Measurements from ENCODE around the gene MEX3C.

Gene MEX3C

DNA sequence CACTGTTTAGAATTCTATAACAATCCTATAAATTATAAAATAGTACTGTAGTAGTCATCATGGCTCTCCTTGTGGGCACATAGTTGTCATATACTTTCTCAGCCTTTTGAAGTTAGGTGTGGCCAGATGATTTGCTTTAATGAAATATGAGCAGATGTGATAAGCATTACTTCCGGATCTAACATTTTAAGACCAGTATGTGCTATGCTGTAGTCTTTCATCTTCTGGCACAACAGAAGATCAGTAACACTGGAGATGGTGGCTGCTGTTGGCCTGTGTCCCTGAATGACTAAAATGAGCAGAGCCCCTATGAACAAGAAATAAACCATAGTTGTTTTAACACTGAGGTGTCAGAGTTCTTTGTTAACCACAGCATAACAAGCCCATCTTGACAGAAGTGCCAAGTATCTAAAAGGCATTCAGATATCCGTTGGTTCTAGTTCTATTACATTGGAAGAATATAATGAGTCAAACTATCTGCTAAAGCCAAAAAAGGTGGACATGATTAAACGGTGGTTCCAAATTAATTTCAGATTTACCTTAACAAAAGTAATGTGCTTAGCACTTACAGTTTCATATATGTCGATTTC lies 6.3 kb downstream of the MEX3C start:
- DNase-seq, result no peak

DNA sequence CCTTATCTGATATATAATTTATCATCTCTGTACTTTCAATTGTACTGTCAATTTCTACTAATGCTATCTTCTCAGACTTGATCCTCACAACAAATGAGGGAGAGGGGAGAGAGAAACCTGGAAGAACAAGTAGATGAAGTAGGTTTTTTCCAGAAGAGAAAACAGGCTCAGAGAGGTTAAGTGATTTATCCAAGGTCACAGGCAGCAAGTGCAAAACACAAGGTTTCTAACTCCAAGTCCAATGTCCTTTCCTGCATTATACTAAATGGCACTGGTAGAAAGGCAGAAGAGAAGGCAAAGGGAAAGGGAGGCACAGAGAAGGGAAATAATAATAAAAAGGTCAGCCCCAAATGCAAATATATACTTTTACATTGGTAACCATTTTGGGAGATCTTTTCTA lies 7.5 kb downstream of the MEX3C start:
- no peak for DNase-seq

DNA sequence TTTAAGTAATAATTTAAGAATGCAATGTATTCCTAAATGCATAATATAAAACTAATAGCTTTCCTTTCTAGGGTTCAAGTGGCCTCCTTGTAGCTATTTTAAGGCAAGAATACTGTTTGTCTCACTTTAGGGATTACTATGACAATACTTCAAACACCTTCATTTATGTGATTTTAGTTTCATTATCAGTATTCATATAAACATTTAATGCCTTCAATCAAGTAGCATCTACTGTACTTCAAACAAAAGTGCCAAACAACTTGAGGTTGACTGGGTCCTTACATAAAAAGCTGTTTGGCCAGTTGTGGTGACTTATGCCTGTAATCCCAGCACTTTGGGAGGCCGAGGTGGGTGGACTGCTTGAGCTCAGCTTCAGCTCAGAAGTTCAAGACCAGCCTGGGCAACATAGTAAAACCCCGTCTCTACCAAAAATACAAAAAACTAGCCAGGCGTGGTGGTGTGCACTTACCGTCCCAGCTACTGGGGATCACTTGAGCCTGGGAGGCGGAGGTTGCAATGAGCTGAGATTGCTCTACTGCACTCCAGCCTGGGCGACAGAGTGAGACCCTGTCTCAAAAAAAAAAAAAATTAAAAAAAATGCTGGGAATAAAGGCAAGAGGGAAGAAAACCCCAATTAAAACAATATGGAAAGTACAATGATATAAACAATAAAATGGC lies 9.3 kb downstream of the MEX3C start:
- no peak for DNase-seq

DNA sequence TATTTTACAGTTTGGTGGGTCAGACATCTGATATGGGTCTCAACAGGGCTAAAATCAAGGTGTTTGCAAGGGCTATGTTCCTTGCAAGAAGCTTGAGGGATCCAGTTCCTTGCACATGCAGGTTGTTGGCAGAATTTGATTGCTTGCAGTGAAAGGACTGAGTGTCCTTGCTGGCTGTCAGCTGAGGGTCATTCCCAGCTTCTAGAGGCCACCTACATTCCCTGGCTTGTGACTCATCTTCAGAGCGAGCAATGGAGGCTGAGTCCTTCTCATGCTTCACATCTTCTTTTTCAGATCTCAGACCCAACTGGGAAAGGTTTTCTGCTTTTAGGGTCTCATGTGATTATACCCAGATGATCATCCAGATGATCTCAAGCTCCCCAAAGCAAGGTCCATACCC lies 12.4 kb downstream of the MEX3C start:
- no peak for DNase-seq

DNA sequence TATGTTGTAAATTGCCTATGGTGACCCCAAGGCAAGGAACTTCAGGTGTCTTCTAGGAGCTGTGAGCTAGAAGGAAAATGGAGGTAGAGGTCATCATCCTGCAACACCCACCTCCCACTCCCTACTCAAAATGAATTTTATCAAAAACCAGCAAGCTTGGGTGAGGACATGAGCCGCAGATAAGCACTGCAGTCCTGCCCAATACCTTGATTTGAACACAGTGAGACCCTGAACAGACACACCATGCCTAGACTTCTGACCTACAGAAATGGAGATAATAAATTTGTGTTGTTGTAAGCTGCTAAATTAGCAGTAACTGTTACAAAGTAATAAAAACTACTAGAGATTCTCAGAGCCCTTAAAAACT lies 13.4 kb downstream of the MEX3C start:
- DNase-seq, result no peak

DNA sequence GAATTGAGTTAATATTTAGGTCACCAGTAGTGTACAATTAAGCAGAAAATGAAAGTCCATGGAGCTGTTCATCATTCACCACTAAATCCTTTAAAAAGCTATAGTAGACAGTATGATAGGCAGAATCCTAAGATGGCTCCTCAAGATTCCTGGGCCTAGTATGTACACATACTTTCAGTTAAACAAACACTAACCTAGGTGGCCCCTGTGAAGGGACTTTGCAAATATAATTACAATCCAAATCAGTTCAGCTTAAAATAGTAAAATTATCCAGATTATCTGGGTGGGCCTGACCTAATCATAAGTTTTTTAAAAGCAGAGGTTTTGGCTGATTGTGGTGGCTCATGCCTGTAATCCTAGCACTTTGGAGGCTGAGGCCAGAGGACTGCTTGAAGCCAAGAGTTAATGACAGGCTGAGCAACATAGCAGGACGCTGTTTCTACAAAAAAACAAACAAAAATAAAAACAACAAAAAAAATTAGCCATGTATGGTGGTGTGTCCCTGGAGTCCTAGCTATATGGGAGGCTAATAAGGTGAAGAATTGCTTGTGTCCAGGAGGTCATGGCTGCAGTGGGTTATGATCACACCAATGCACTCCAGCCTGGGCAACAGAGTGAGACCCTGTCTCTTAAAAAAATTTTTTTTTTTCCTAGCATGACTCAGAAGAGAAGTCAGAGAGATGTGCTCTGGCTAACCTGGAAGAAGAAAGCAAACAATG lies 13.9 kb downstream of the MEX3C start:
- no peak for DNase-seq

DNA sequence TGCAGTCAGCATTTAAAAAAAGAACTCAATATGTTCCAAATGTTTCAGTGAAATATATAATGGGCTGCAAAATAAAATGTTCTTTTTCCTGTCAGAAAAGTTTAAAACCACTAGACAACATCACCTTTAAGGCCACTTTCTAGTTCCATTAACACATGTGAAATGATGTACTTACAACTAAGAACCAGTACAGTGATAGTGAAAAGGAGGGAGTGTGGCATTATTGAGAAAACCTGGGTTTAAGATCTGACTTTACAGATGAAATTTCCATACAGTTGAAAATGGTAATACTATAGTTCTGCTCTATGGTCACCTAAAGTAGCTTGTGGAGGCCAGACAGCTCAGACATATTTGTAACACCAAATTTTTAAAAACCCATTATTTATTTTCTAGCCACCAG lies 14.7 kb downstream of the MEX3C start:
- no peak for DNase-seq

DNA sequence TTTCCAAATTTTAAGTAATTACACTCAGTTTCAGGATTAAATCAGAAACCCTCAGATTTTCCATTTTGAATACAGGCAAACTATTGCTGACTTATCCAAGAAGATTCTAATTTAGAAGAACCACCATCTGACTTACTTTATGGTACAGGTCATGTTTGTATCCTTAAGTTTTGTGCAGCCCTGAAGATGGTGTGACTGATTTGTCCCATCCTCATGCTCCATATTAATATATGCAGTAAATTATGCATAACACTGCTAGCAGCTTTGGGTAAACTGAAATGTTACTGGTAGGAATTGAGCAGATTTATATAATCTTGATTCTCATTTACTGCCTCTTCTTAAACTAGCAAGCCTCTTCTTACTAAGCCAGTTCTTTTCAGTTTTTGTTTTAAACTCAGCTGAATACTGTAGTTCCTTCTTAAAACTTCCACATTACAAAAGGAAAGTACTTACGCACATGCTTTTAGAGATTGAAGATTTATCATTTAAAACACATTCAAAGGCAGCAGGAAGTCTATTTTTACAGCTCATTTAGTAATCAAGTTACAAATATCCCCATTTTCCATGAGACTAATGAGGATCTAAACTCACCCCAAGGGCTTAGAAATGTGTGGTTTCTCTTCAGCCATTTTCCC lies 25.7 kb downstream of the MEX3C start:
- no peak for DNase-seq

DNA sequence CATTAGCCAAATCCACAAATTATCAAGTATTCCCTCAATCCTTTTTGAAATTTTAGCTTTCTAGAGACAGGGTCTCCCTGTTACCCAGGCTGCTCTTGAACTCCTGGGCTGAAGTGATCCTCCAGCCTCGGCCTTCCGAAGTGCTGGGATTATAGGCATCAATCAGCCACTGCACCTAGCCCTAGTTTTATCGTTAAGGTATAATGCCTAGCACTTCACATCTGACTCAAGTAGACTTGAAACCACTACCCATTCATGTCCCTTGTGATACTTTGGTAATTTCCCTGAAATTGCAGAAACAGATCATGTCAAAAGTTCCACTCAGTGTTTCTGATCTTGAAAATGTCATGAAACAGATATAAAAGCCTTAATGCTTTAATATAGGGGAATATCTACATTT lies 26.3 kb downstream of the MEX3C start:
- no peak for DNase-seq

DNA sequence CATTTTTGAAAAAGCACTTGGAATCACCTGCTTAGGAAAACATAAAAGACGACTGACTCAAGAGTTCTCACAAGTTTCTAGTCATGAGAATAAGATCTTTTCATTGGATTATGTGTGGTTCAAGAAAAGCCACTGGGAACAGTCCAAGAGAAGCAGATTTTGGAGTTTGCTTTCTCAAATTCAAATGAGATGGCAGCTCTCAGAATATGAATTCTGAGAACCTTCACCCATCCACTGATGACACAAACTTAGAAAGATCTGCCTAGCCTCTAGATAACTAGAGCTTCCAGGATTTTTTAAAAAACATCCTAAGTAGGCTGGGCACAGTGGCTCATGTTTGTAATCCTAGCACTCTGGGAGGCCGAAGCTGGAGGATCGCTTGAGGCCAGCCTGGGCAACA lies 26.8 kb downstream of the MEX3C start:
- DNase-seq, result no peak

DNA sequence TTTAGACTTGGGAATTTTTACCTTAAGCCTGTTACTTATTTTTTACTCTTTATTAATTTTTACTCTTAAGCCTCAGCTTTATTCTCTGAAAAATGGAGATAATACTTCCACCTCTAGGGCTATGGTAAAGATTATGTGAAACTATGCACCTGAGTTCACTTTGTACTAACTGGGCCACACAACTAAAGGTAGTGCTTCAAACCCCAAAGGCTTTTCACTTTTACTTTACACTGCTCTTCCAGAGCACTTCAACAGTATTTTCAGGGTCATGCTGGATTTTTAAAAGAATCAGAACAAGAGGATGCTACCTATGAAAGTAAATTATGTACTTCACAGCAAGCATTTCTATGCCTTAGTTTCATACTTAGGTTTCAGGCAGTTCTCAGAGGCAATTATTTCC lies 27.8 kb downstream of the MEX3C start:
- DNase-seq, result no peak

DNA sequence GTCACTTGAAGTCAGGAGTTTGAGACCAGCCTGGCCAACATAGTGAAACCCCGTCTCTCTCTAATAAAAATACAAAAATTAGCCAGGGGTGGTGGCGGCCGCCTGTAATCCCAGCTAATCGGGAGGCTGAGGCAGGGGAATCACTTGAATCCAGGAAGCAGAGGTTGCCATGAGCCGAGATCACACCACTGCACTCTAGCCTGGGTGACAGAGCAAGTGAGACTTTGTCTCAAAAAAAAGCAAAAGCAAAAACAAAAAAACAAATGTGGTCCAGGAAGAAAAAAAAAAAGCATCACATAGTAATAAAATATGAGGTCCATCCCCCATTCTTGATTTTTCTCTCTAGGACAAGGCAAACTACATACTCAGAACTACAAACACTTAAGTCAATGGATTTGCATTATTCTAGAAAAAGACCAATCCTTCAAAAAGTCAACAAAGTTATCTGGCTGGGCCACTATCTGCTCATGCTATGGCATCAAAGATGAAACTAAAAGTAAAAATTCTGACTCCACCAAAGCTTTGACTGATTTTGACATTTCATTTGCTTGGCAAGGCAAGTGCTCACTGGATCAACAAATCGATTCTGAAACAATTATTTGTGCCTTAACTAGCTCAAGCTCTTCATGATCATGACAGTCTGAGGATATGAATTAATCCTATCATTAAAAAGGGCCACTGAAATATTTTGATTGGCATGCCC lies 28.4 kb downstream of the MEX3C start:
- no peak for DNase-seq

DNA sequence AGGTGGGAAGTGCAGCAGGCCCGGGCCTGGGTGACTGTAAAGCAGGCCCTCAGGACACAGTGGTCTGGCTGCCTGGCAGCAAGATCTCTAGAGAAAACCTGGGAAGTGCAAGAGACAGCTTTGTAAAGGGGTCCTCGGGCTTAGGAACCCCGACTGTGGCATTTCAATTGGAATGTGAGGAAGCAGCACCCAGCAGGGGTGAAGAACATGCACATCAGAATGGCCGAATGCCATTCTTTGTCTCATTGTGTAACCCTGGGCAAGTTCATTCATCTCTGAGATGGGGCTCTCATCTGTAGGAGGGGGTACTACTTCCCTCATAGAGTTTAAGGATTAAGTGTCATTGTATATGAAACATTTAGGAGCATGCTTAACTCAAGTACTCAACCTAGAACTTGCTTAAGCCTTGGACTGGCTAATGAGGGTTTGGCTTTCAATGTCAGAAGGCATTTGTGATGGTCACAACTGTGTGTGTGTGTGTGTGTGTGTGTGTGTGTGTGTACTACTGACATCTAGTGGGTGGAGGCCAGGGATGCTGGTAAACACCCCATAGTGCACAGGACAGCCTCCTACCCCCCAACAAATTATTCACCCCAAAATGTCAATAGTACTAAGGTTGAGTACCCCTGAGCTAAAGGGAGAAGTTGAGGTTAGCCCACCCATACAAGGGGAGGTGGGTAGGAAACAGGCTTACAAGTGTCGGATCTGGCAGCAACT lies 29.3 kb downstream of the MEX3C start:
- no peak for DNase-seq

DNA sequence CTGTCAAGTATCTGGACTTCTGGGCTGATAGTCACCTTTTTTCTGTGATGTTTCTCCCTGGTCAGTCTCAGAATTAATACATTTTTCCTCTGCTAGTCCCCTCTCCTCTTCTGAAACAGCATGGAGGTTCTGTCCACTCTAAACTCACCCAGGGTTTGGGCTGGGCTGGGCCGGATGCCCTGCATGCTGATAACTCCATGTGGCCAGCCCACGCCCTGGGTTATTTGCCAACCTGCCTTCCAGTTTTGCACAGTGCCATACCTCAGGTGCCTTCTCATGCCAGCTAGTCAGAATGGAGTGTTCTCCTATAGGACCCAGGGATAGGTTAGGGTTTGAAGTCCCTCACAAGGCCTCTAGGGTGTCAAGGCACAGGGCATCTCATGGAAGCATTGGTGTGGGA lies 32.2 kb downstream of the MEX3C start:
- DNase-seq, result no peak

DNA sequence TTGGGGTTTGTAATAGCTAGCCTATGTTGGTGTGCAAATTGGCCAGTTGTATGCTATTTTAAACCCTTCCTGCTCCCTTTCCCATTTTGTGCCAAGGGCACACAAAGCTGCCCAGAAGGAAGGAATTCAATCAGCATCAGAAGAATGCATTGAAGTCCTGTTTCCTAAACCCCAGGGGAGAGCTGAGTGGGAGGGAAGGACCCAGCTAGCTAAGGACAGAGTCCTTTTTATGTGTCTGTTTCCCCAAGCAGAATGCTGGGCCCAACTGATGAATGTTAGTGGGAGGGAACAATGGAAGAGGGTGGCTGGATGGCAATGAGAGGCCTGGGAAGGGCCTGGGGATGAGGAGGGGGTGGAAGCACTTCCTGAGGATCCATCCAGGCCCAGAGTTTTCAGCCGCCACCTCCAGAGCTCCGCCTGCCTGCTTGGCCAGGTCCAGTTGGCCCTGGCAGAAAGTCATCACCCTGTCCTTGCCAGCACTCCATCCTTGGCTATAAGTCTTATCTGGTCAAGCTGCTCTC lies 32.7 kb downstream of the MEX3C start:
- DNase-seq, result no peak

DNA sequence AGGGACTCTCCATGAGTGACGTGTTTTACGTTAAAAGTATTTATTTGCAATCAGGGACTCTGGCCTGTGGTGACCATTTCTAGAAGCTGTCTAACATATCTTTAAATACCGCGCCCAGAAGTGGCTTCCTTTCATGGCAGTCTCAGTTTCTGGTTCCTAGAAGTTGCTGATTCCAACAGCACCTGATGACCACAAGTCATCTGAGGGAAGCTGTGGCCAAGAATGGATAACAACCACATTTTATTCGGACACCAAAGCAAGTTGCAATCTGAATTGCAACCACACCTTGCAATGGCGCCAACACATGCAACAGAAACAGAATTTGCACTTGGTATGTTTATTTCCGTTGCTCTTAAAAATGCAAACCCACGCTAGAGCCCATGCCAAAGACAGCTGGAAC lies 33.1 kb downstream of the MEX3C start:
- DNase-seq, result no peak

DNA sequence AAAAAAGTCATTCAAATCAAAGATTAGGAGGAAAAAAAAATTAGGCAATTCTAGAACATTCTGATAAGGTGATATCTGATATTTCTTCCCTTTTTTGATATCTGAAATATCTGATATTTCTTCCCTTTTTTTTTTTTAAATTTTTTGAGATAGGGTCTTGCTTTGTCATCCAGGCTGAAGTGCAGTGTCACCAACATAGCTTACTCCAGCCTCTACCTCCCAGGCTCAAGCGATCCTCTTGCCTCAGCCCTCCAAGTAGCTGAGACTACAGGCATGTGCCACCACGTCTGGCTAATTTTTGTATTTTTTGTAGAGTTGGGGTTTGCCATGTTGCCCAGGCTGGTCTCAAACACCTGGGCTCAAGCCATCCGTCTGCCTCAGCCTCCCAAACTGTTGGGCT lies 33.9 kb downstream of the MEX3C start:
- no peak for DNase-seq

DNA sequence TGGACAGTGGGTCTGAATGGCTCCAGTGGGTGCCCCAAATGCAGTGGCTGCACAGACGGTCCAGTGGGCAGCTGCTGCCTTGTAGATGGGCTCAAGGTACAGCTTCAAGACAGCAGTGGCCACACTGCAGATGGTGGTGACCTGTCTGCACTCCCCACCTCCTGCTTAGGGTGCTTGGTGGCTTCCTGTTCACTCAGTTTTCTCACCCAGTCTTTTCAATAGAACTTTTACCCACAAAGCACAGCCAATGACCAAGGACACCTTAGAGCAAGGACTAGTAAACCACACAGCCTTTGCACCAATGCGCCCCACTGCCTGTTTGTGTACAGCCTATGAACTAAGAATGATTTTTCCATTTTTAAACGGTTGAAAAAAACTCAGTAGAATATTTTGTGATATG lies 34.9 kb downstream of the MEX3C start:
- DNase-seq, result no peak

DNA sequence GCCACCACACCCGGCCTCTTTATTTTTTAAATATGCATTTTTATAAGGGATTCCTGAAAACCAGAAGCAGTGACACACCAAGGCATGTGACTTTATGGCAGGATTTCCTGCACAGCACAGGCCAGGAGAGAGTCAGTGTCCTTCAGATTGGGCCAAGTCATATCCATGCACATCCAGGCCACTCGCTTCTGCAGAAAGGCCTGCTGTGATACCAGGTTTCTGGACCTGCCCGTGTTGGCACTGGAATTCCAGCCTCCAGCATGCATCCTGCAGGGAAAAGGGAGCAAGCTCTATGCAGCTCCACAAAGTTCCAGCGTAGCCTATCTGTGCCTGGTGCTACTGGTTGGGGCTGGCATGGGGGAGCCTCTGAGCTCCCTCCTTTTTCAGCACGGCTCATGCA lies 36.8 kb downstream of the MEX3C start:
- DNase-seq, result no peak

DNA sequence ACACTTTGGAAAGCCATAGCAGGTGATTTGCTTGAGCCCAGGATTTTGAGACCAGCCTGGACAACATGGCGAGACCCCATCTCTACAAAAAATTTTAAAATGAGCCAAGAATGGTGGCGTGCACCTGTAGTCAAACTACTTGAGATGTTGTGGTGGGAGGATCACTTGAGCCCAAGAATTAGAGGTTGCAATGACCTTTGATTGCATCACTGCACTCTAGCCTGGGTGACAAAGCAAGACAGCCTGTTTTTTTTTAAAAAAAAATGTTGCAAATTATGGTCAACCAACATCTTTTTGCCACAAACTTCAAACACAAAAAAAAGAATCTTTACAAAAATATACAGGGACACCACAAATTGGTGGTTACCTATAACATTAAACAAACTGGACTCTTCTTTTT lies 40.3 kb downstream of the MEX3C start:
- no peak for DNase-seq

DNA sequence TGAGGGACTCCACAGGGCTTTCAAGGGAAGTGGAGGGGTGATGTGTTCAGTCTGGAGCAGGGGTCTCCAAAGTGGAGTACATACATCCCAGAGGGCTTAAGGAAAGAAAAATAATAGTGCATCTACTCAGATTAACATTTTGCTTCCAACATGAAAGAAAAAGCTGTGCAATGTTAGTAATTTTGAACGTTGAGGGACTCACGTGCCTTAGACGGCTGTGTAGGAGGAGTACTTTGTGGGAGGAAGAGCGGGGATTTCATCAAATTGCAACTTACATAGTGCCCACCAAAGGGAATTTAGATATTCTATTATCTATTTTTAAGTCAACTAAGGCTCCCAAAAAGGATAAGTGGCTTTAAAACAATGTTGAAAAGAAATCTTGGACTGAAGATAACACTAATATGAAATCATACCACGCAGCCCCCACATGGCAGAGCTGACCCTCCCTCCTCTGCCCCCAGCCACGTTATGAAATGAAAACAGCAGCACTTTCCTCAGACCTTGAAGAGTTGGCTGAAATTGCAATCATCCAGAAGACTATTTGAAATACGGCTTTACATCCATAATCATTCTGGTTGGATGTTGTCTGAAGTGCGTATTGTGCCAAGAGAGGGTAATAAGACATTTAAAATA lies 42.9 kb downstream of the MEX3C start:
- no peak for DNase-seq
